HCT116 (cell line): ENCODE results near the gene TMED7. TPM values are rescaled to one million over a fixed set of nuclear protein-coding genes. Genes with fewer than 3 reads are reported as not detected.

Source experiments
- ATAC-seq: fragments of 200-7000 bp; cut with Tn5 transposase; 2 replicates; pipeline ENCODE4 v1.9.1; 2020; ENCODE audit warnings: mild to moderate bottlenecking, moderate library complexity
- BruUV-seq: library from RNA; stranded (reverse); fragments of 400-500 nt; replicated peaks from 2 replicates; lab custom pipeline; 2021; lab: Mats Ljungman, UMichigan
- CTCF ChIA-PET: fragments of 300-600 bp; sonication (Branson Sonifier 250); formaldehyde crosslinking; loops from one replicate; lab custom pipeline; 2021; ENCODE audit warnings: antibody characterized with exemption; lab: Charles Lee
- POLR2A ChIA-PET: fragments of 300-600, 350-600 bp; sonication (Branson Sonifier 250); formaldehyde crosslinking; loops from one replicate; lab custom pipeline; 2021; ENCODE audit warnings: antibody characterized with exemption; lab: Charles Lee
- RAD21 ChIA-PET, 2 experiments: fragments of 300-600 bp; sonication (Branson Sonifier 250); formaldehyde crosslinking; loops; one replicate each; lab custom pipeline; 2023; ENCODE audit warnings: low total read pairs in 2 of 2; ENCODE audit not compliant: uncharacterized antibody in 2 of 2, unreplicated experiment in 2 of 2, low non-redundant PET in 1 of 2; lab: Charles Lee
- DNase-seq: peaks from one replicate; pipeline ENCODE4 v3.0.0-alpha.2; 2010; ENCODE audit warnings: low read depth, low spot score
- H2AFZ ChIP-seq: fragments of 200-600 bp; shearing (Covaris generic), sonication (generic); 2 replicates; pipeline ENCODE4 v1.6.1; 2017; ENCODE audit warnings: low read depth, mixed run types, mixed read lengths, antibody characterized with exemption, low read length; ENCODE audit not compliant: poor library complexity, severe bottlenecking
- H3K27ac ChIP-seq: 2 replicates; pipeline ENCODE4 v1.5.1; 2012; ENCODE audit warnings: low read depth, low read length
- H3K27me3 ChIP-seq: fragments of 200-600 bp; sonication (generic); 2 replicates; pipeline ENCODE4 v1.6.1; 2016; ENCODE audit warnings: mixed run types, low read length, mixed read lengths; ENCODE audit not compliant: insufficient read depth
- H3K36me3 ChIP-seq, 2 experiments: fragments of 200-500 bp in 1 of 2; fragments of 200-600 bp in 1 of 2; sonication (Bioruptor generic) in 1 of 2; sonication (generic) in 1 of 2; 2 replicates each; pipeline versions ENCODE4 v1.5.1 to v1.6.1; 2014 to 2016; ENCODE audit warnings: low read length in 2 of 2, inconsistent platforms in 1 of 2, mixed read lengths in 1 of 2, mixed run types in 1 of 2; ENCODE audit not compliant: insufficient read depth in 2 of 2, control insufficient read depth in 1 of 2
- H3K4me1 ChIP-seq, 2 experiments: fragments of 200-600 bp in 1 of 2; sonication (generic) in 1 of 2; 2 replicates each; pipeline versions ENCODE4 v1.5.1 to v1.6.1; 2012 to 2017; ENCODE audit warnings: low read length in 2 of 2, inconsistent platforms in 1 of 2, mild to moderate bottlenecking in 1 of 2, mixed read lengths in 1 of 2, mixed run types in 1 of 2, moderate library complexity in 1 of 2; ENCODE audit not compliant: insufficient read depth in 2 of 2, control insufficient read depth in 1 of 2
- H3K4me2 ChIP-seq: fragments of 200-600 bp; sonication (generic); 2 replicates; pipeline ENCODE4 v1.6.1; 2017; ENCODE audit warnings: mixed run types, low read length, mixed read lengths
- H3K4me3 ChIP-seq, 2 experiments: fragments of 200-600 bp in 1 of 2; sonication (generic) in 1 of 2; replicated peaks in 1 of 2; 2 replicates each; pipeline ENCODE4 v1.5.1; 2011 to 2016; ENCODE audit warnings: low read length in 2 of 2, control low read depth in 1 of 2, low read depth in 1 of 2, mild to moderate bottlenecking in 1 of 2, mixed read lengths in 1 of 2, mixed run types in 1 of 2
- H3K79me2 ChIP-seq: fragments of 200-600 bp; sonication (generic); 2 replicates; pipeline ENCODE4 v1.6.1; 2017; ENCODE audit warnings: mild to moderate bottlenecking, mixed run types, low read length, moderate library complexity, mixed read lengths; ENCODE audit not compliant: insufficient read depth
- H3K9ac ChIP-seq: fragments of 200-600 bp; sonication (generic); 2 replicates; pipeline ENCODE4 v1.6.1; 2016; ENCODE audit warnings: low read length, mixed read lengths
- H3K9me2 ChIP-seq: fragments of 200-600 bp; sonication (generic), shearing (Covaris generic); 2 replicates; pipeline ENCODE4 v1.6.1; 2017; ENCODE audit warnings: mixed run types, mild to moderate bottlenecking, moderate library complexity; ENCODE audit not compliant: insufficient read depth
- H3K9me3 ChIP-seq, 2 experiments: fragments of 200-500 bp in 1 of 2; fragments of 200-600 bp in 1 of 2; sonication (Bioruptor generic) in 1 of 2; sonication (generic) in 1 of 2; 2 replicates each; pipeline ENCODE4 v1.6.1; 2014 to 2017; ENCODE audit warnings: low read length in 2 of 2, mixed read lengths in 2 of 2, inconsistent platforms in 1 of 2, low read depth in 1 of 2, mild to moderate bottlenecking in 1 of 2, mixed run types in 1 of 2, moderate library complexity in 1 of 2; ENCODE audit not compliant: control insufficient read depth in 1 of 2, insufficient read depth in 1 of 2
- H4K20me1 ChIP-seq: fragments of 200-600 bp; sonication (generic), shearing (Covaris generic); 2 replicates; pipeline ENCODE4 v1.6.1; 2017; ENCODE audit warnings: mixed run types, mild to moderate bottlenecking, moderate library complexity; ENCODE audit not compliant: insufficient read depth
- ATF3 ChIP-seq: IDR thresholded peaks from 2 replicates; pipeline ENCODE4 v1.6.1; 2012
- CBX3 ChIP-seq: IDR thresholded peaks from 2 replicates; pipeline ENCODE4 v1.6.1; 2012; ENCODE audit warnings: low read depth
- CEBPB ChIP-seq: IDR thresholded peaks from 2 replicates; pipeline ENCODE4 v1.6.1; 2012; ENCODE audit warnings: low read depth
- CTCF ChIP-seq, 3 experiments: fragments of 200-600 bp in 1 of 3; sonication (generic) in 1 of 3; IDR thresholded peaks in 2 of 3; conservative IDR thresholded peaks in 1 of 3; 2 replicates each; pipeline ENCODE4 v1.5.1; 2012 to 2017; ENCODE audit warnings: low read depth in 2 of 3, low read length in 2 of 3, antibody characterized with exemption in 1 of 3, borderline replicate concordance in 1 of 3, control low read depth in 1 of 3, mild to moderate bottlenecking in 1 of 3, mixed read lengths in 1 of 3, mixed run types in 1 of 3, moderate library complexity in 1 of 3; ENCODE audit not compliant: insufficient read depth in 1 of 3
- EGR1 ChIP-seq: IDR thresholded peaks from 2 replicates; pipeline ENCODE4 v1.6.1; 2012; ENCODE audit warnings: low read depth
- ELF1 ChIP-seq: IDR thresholded peaks from 2 replicates; pipeline ENCODE4 v1.6.1; 2012; ENCODE audit warnings: low read depth, borderline replicate concordance
- JUND ChIP-seq: IDR thresholded peaks from 2 replicates; pipeline ENCODE4 v1.6.1; 2012
- MAX ChIP-seq: IDR thresholded peaks from 2 replicates; pipeline ENCODE4 v1.6.1; 2012
- POLR2A ChIP-seq: IDR thresholded peaks from 2 replicates; pipeline ENCODE4 v1.7.0; 2011; ENCODE audit warnings: borderline replicate concordance; ENCODE audit not compliant: insufficient read depth, insufficient read length; ENCODE audit errors: extremely low read depth
- POLR2AphosphoS5 ChIP-seq: IDR thresholded peaks from 2 replicates; pipeline ENCODE4 v1.6.1; 2011; ENCODE audit warnings: mild to moderate bottlenecking, low read depth, low read length, moderate library complexity
- RAD21 ChIP-seq: IDR thresholded peaks from 2 replicates; pipeline ENCODE4 v1.6.1; 2012; ENCODE audit warnings: low read depth, mild to moderate bottlenecking
- SP1 ChIP-seq: IDR thresholded peaks from 2 replicates; pipeline ENCODE4 v1.6.1; 2012; ENCODE audit warnings: low read depth
- SRF ChIP-seq: IDR thresholded peaks from 2 replicates; pipeline ENCODE4 v1.6.1; 2012; ENCODE audit warnings: low read depth
- TCF7L2 ChIP-seq: IDR thresholded peaks from 2 replicates; pipeline ENCODE4 v1.7.0; 2011; ENCODE audit warnings: borderline replicate concordance, inconsistent platforms; ENCODE audit not compliant: insufficient read depth, insufficient read length; ENCODE audit errors: extremely low read depth
- YY1 ChIP-seq: IDR thresholded peaks from 2 replicates; pipeline ENCODE4 v1.6.1; 2011; ENCODE audit warnings: low read length, low read depth, moderate library complexity, mild to moderate bottlenecking; ENCODE audit not compliant: insufficient replicate concordance; ENCODE audit errors: extremely low read depth
- ZFX ChIP-seq: fragments of 450-650 bp; IDR thresholded peaks from 2 replicates; pipeline ENCODE4 v1.6.1; 2017
- ZNF274 ChIP-seq: fragments of 200-500 bp; sonication (Bioruptor generic); IDR thresholded peaks from 2 replicates; pipeline ENCODE4 v1.6.1; 2014; ENCODE audit warnings: mild to moderate bottlenecking, low read depth, low read length, inconsistent platforms
- intact Hi-C: fragments of 100-400 bp; cut with micrococcal nuclease; formaldehyde crosslinking; loops from 2 replicates; pipeline ENCODE4 v1.10.0; 2022
- total RNA-seq: library from RNA; stranded (reverse); gene quantifications from one replicate; pipeline ENCODE4 v1.2.1, GENCODE V29; 2021; ENCODE audit not compliant: unreplicated experiment
- TF ChIP-seq, protein P1 (sequence below): IDR thresholded peaks from 2 replicates; pipeline ENCODE4 v1.6.1; 2012; ENCODE audit warnings: low read depth
- TF ChIP-seq, protein P2 (sequence below): IDR thresholded peaks from 2 replicates; pipeline ENCODE4 v1.6.1; 2011; ENCODE audit warnings: mild to moderate bottlenecking, low read length, moderate library complexity; ENCODE audit not compliant: insufficient replicate concordance; ENCODE audit errors: extremely low read depth

The TMED7 gene
- total RNA-seq, 1 experiment from 2014 or later: 167 TPM

DNA sequence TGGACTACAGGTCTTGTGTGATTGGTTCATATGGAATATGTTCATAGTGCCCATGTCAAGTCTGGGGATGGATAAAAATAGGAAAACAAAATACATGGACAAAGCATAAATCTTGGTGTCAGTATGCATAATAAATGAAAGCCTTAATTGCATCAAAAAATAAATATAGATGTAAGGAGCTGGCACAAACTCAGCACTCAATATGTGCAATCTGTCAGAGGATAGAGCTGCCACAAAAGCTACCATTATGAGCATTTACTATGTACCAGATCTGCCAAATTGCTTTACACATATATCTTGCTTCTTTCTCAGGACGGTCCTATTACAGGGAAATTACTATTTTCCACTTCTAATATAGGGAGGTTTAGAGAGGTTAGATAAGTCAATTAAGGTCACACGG, 18.2 kb upstream of the TMED7 start (continued):
- TF ChIP-seq, protein P1, sequence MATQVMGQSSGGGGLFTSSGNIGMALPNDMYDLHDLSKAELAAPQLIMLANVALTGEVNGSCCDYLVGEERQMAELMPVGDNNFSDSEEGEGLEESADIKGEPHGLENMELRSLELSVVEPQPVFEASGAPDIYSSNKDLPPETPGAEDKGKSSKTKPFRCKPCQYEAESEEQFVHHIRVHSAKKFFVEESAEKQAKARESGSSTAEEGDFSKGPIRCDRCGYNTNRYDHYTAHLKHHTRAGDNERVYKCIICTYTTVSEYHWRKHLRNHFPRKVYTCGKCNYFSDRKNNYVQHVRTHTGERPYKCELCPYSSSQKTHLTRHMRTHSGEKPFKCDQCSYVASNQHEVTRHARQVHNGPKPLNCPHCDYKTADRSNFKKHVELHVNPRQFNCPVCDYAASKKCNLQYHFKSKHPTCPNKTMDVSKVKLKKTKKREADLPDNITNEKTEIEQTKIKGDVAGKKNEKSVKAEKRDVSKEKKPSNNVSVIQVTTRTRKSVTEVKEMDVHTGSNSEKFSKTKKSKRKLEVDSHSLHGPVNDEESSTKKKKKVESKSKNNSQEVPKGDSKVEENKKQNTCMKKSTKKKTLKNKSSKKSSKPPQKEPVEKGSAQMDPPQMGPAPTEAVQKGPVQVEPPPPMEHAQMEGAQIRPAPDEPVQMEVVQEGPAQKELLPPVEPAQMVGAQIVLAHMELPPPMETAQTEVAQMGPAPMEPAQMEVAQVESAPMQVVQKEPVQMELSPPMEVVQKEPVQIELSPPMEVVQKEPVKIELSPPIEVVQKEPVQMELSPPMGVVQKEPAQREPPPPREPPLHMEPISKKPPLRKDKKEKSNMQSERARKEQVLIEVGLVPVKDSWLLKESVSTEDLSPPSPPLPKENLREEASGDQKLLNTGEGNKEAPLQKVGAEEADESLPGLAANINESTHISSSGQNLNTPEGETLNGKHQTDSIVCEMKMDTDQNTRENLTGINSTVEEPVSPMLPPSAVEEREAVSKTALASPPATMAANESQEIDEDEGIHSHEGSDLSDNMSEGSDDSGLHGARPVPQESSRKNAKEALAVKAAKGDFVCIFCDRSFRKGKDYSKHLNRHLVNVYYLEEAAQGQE: no peak

DNA sequence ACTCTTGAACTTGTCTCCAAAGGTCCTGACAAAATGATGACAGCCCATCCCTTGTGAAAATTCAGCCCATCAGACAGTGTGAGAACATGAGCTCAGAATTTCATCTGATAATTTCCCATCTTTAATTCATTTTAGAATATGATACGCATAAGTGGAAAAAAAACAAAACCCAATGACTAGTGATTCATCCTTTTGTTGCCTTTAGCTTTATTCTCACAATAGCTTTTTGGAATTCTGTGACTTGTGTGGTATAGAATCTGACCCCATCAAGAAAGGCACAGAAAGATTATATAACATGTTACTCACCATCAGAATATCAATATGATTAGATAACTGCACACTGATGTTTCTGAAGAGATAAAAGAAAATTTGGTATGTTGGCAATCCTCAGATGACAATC, 16.1 kb upstream of the TMED7 start:
- RAD21 ChIA-PET: no interaction called here
- Histone ChIP-seq H3K4me3 (no peak overlapping the region), H3K9me3 (no peaks in the 10 kb centered on the region), H4K20me1 (no peaks in the 10 kb centered on the region), H3K27ac (no peak overlapping the region), H3K9me2 (no peaks in the 10 kb centered on the region), H3K27me3 (no peaks in the 10 kb centered on the region), H2AFZ (peak overlapping the region; percentile 29), H3K9ac (no peak overlapping the region)
- BruUV-seq: no TSS peak
- CTCF ChIA-PET: interaction anchor here (1.3 kb wide), 1 partner anchor 13 kb away, joined by 4 read pairs; no protein-coding TSS in a partner anchor
- intact Hi-C loops: no loop called here
- TF ChIP-seq SRF: no peak
- no peak for TF ChIP-seq POLR2A
- TF ChIP-seq EGR1: no peak
- no peak for TF ChIP-seq ATF3
- no peak for TF ChIP-seq CBX3
- TF ChIP-seq, protein P2, sequence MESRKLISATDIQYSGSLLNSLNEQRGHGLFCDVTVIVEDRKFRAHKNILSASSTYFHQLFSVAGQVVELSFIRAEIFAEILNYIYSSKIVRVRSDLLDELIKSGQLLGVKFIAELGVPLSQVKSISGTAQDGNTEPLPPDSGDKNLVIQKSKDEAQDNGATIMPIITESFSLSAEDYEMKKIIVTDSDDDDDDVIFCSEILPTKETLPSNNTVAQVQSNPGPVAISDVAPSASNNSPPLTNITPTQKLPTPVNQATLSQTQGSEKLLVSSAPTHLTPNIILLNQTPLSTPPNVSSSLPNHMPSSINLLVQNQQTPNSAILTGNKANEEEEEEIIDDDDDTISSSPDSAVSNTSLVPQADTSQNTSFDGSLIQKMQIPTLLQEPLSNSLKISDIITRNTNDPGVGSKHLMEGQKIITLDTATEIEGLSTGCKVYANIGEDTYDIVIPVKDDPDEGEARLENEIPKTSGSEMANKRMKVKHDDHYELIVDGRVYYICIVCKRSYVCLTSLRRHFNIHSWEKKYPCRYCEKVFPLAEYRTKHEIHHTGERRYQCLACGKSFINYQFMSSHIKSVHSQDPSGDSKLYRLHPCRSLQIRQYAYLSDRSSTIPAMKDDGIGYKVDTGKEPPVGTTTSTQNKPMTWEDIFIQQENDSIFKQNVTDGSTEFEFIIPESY: no peak
- TF ChIP-seq YY1: no peak
- TF ChIP-seq ELF1: no peak
- no peak for TF ChIP-seq MAX
- TF ChIP-seq CEBPB: no peak
- no peak for TF ChIP-seq ZNF274
- no peak for TF ChIP-seq JUND
- TF ChIP-seq TCF7L2: no peak
- no peak for TF ChIP-seq ZFX
- TF ChIP-seq RAD21: no peak
- TF ChIP-seq SP1: no peak
- no peak for TF ChIP-seq POLR2AphosphoS5
- no peak for TF ChIP-seq CTCF (IDR thresholded peaks at IDR 0.05 in 2 of 3, conservative IDR thresholded peaks at IDR 0.05 in 1 of 3; ENCODE audit: borderline replicate concordance in 1 of 3, insufficient read depth in 1 of 3, low read depth in 2 of 3, low read length in 2 of 3)
- TF ChIP-seq, all 23 proteins: peak for 0
- Histone ChIP-seq H3K4me1 (peaks cover 0 to 4% of the 10 kb centered on the region in 2 experiments; a peak in 1 of 4 replicates), H3K36me3 (no peaks in the 10 kb centered on the region), H3K4me2 (no peak overlapping the region), H3K79me2 (no peaks in the 10 kb centered on the region)
- DNase-seq: no peak
- ATAC-seq: no peak
- POLR2A ChIA-PET: interaction anchor here (1.2 kb wide), 1 partner anchor 185 kb away, joined by 3 read pairs; no protein-coding TSS in a partner anchor
